AG08396 (cell line): Measurements from ENCODE around the gene CDX1.
A peak's percentile ranks its signal among the peaks of the same experiment; 100 is the strongest.

Experiments
- DNase-seq: peaks from one replicate; pipeline ENCODE4 v3.0.0; 2012; ENCODE audit warnings: low spot score, mixed read lengths

CDX1 gene

DNA sequence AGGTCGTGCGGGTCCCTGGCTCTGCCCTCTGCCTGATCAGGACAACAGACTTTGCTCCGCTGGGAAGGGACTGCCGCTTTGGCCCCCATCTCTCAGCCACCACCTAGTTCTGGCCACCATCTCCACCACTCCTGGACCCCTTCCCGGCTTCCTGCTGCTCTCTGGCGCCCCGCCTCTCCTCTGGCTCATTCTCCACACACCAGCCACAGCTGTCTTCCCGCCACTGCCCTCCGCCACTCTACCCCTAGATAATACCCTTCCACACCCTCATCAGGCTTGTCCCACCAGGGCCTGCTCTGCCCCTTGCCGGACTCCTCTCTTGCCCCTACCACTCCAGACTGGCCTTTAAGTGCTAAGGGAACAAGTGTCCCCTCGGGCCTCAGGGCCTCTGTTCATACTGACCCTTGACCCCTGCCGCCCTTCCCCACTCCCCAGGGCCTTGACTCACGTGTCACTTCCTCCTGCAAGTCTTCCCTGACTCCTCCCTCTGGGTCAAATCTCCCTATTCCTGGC lies 3.0 kb upstream of the CDX1 start:
- DNase-seq = no peak

- DNase-seq = no peak
Observed at GRCh38 chr5:150164211-150164980, 2.2 kb upstream of the CDX1 start.

DNA sequence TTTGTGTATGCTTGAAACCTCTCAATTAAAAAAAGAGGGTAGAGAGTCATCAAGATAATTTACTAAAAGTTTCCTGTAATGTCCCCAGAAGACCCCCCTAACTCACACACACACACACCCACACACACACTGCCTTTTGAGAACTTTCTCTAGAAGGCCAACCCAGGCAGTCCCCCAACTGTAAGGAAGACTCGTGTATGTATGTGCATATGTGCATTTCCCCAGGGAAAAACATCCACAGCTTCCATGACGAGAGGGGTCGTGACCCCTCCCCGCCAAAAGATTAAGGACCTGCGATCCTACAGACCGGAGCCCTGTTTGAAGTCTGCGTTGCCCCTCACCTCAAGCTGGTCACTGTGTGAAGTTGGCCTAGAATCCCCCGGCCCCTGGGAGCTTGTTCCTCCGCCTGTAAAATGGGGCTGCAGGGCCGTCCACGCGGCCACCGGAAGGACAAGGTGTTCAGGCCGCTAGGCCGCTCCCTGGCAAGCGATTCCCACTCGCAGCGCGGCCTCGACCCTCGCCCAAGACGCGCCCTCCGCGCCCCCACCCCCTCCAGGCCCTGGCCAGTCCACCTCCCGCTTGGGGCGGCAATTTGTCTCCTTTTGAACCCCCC lies 435 bp upstream of the CDX1 start:
- DNase-seq = no peak

GRCh38 chr5:150167512-150167850 lies 903 bp downstream of the CDX1 start:
- DNase-seq = no peak

- DNase-seq = no peak
Observed at GRCh38 chr5:150167908-150168307, 1.3 kb downstream of the CDX1 start.

DNA sequence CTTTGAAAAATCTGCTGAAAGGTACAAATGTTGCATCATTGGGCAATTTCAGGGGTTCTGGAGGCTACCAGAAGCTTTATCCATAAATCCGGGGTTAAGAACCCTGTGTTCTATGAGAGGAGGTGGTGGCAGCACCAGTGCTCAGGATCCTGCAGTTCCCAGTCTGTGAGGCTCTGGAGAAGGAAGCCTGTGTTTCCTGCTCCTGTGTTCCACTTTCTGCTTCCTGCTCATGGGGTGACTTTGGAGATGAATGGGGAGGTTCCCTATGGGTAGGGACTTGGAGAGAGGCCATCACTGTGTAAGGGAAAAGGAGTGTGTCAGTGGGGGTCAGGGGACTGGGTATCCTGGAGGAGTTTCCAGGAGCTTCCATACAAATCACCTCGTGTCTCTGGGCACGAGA lies 2.3 kb downstream of the CDX1 start:
- no peak for DNase-seq

- no peak for DNase-seq
Observed at GRCh38 chr5:150172145-150172544, 5.6 kb downstream of the CDX1 start.

DNA sequence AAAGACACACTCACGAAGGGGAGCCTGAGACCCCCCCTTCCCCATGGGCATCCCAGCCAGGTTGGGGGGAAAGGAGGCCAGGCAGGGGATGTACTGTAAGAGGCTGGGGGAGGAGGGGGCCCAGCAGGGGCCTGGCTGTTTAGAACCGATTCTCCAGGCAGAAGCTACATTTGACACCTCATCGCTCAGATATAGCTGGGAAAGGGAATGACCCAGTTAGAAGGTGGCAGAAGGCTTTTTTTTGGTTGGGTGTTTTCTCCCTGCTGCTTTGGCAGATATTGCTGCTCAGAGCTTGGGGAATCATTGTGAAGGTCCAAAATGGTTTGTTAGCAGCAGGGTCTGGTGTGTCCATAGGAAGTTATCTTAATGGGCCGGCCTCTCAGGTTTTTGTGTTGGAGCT lies 6.0 kb downstream of the CDX1 start:
- DNase-seq = no peak

GRCh38 chr5:150173161-150173560 lies 6.6 kb downstream of the CDX1 start:
- DNase-seq = no peak

DNA sequence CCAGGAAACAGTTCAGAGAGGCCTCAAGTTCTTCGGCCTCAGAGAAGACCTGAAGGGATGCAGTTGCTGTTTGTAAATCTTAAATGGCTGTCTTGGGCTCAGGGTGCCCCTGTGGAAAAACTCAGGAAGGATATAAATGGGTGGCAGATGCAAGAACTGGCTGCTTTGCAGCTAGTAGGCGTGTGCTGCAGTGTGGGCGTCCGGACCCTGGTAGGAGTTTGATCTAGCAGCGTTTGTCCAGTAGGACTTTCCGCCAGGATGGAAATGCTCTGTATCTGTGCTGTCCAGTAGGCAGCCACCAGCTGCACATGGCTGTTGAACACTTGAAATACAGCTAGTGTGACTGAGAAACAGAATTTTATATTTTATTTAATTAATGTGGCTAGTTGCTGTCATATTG lies 7.7 kb downstream of the CDX1 start:
- DNase-seq = no peak

GRCh38 chr5:150175076-150175475 lies 8.5 kb downstream of the CDX1 start:
- no peak for DNase-seq

- DNase-seq = peak; percentile 65
Observed at GRCh38 chr5:150175536-150175935, 9.0 kb downstream of the CDX1 start.

- DNase-seq = peak; percentile 58
Observed at GRCh38 chr5:150176745-150177477, 10.3 kb downstream of the CDX1 start.

- no peak for DNase-seq
Observed at GRCh38 chr5:150177721-150178120, 11.1 kb downstream of the CDX1 start.

GRCh38 chr5:150178262-150178661 lies 11.7 kb downstream of the CDX1 start:
- DNase-seq = no peak

DNA sequence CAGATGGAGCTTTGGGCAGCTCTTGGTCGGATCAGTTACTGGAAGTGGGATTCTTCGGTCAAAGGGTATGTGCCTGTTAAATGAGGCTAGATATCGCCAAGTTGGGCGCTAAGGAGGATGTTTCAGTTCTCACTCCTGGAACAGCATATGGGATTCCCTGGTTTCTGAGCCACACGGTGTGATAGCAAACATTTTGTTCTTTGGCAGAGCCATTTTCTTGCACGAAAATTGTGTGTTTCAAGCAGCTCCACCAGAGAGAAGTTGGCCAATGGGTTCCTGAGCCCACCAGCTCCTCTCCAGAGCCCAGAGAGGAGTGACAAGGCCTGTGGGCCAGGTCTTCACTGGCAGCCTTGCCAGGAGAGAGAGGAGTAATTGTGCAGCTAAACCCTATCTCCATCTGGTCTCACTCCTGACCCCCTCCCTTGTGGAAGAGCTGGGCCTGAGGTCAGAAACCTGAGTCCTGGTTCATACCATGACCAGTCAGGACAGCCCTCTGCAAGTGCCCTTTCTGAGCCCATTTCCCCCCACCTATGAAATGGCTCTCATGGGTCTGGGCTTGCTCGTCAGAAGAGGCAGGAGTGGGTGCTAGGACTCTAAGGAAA lies 12.5 kb downstream of the CDX1 start:
- DNase-seq = no peak

- DNase-seq = peak; percentile 46
Observed at GRCh38 chr5:150180241-150181026, 13.9 kb downstream of the CDX1 start.

DNA sequence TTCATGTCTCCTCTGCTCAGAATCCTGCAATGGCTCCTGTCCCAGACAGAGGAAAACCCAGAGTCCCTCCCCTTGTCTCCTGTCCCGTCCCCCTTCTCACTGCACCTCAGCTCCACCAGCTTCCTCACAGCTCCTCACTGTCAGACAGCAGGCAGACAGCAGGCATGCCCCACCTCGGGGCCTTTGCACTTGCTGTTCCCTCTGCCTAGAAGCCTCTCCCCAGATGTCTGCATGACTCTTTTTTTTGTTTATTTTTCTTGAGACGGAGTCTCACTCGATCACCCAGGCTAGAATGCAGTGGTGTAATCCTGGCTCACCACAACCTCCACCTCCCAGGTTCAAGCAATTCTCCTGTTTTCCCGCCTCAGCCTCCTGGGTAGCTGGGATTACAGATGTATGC lies 14.4 kb downstream of the CDX1 start:
- peak; percentile 60 for DNase-seq

GRCh38 chr5:150181766-150182545 lies 15.4 kb downstream of the CDX1 start:
- no peak for DNase-seq

DNA sequence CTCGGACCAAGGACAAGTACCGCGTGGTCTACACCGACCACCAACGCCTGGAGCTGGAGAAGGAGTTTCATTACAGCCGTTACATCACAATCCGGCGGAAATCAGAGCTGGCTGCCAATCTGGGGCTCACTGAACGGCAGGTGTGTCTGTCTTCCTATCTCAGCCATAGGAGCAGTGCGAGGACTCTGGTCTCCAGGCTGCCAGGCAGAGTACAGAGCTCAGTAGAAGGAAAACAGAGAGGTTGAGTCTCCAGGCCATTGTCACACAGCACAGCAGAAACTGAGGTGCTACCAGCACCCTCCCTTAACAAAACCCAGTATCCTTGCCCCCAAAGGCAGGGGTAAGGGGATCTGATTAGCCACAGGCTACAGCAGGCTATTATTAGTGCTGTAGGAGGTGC lies 16.2 kb downstream of the CDX1 start:
- no peak for DNase-seq

- DNase-seq = no peak
Observed at GRCh38 chr5:150183436-150183835, 16.9 kb downstream of the CDX1 start.
